ENCODE measurements around the gene RHBDF2.
"Not testable (repeated sequence)": the region's sequence is repeated elsewhere in the genome, so short reads cannot be mapped to it uniquely, and the experiment has no call there.

Gene RHBDF2

DNA sequence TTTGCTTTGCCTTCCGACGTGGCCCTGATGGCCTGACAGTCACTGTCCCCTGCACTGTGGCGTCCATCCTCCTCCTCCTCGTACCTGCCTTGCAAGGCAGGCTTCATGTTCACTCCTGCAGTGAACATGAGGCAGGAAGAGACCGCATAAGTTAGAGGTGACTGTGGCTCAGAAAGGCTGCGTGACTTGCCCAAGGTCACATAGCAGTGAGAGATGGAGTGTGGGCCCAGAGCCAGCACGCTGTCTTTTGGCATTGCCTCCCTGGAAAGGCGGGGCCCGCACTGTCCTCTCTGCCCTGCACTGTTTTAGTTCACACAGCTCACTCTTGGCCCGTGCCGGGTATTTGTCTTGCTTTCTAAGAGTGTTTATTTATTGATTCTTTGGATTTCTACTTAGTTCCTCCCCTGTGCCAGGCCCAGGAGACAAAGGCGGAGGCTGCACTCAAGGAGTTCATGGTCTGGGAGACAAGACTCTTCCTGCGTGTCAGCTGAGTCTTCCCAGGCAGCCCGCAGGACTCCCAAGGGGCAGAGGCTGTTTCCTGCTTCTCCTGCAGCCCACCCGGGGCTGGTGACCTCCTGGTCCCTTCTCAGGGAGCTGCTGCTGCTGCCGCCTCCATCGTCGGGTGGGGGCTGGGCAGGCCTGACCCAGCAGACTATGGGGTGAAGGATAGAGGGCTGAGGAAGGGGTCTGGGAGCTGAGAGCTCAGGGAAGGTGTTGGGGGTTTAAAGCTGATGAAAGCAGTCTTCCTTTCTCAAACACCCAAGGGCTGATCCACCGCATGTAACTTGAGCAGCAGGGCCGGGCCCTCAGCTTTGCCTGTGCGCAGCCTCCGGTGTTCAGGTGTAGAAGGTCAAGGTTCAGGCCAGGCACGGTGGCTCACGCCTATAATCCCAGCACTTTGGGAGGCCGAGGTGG lies 23.6 kb upstream of the RHBDF2 start:
- DNase-seq: no peak

DNA sequence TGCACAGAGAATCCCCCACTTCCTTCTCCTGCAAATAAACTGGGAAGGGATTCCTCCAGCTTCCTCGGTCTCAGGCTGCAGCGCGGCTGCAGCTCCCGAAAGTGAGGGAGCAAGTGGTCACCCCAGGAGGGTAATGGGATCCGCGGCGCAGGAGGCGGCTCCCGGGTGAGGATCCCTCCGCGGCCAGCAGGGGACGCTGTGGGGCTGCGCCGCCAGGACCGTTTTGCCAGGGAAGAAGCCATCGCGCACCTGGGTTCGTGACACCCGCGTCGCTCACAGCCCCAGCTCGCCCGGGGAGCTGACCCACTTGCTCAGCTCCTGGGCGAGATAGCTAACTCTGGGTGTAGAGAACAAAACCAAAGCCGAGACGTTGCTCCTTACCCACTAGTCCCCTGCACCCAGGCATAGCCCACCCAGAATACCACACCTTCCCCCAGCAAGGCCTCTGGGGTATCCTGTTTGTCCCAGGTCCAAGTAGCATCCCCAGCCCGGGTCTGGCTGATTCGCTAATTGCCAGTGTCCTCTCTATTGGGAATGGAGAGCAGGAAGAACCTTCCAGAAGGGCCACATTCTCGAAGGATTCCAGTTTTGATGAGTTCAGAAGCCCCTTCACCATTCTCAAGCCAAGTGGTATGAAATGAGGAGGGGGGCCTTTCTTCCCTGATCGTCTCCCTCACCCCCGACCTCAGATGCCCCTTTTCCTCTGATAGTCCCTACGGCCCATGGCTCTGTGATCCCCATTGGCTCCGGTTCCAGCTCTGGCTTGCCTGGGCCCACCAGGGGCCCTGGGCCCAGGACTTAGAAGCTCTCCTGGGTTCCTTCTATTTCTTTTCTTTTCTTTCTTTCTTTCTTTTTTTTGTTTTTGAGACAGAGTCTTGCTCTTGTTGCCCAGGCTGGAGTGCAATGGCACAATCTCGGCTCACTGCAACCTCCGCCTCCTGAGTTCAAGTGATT lies 22.1 kb upstream of the RHBDF2 start:
- peak; percentile 66 to 70 for DNase-seq

- not testable (repeated sequence) for DNase-seq
Observed at GRCh38 chr17:76521683-76522082, 20.5 kb upstream of the RHBDF2 start.

GRCh38 chr17:76521262-76521661 lies 20.0 kb upstream of the RHBDF2 start:
- no peak for DNase-seq

DNA sequence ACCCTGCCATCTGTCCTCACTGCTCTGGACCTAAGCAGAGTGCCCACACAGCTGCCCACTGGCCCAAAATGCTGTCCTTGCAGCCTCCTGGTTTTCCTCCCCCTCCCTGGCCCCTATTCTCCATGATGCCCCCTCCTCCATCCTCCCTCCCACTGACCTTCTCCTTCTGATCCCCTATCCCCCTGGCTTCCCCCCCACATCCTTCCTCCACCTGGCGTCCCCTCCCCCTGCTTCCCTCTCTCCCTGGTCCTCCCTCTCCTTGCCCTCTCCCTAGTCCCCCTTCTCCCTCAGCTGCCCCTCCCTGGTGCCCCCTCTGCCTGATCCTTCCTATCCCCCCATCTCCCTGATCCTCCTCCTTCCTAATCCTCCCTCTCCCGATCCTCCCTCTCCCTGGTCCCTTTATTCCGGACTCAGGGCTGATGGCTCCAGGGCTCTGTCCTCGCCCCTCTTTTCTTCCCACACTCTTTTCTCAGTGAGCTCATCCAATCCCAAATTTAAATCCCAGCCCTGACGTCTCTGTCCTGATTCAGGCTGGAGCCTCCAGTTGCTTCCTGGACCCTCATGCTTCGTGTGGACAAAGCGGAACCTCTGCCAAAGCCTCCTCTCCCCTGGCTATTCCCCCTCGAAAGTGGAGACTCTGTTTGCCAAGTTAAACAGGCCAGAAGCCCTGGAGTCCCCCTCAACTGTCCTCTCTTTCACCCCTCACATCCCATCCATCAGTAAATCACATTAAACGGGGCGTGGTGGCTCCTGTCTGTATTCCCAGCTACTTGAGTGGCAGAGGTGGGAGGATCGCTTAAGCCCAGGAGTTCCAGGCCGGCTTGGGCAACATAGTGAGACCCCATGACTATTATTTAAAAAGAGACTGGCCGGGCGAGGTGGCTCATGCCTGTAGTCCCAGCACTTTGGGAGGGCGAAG lies 18.1 kb upstream of the RHBDF2 start:
- DNase-seq: no peak

- DNase-seq: peak; percentile 68 to 94
Observed at GRCh38 chr17:76517638-76518038, 16.4 kb upstream of the RHBDF2 start.

GRCh38 chr17:76515274-76515949 lies 14.2 kb upstream of the RHBDF2 start:
- DNase-seq: peak; percentile 94 to 99

- DNase-seq: not testable (repeated sequence)
Observed at GRCh38 chr17:76514355-76514754, 13.1 kb upstream of the RHBDF2 start.

GRCh38 chr17:76513306-76513692 lies 12.1 kb upstream of the RHBDF2 start:
- DNase-seq: no peak

DNA sequence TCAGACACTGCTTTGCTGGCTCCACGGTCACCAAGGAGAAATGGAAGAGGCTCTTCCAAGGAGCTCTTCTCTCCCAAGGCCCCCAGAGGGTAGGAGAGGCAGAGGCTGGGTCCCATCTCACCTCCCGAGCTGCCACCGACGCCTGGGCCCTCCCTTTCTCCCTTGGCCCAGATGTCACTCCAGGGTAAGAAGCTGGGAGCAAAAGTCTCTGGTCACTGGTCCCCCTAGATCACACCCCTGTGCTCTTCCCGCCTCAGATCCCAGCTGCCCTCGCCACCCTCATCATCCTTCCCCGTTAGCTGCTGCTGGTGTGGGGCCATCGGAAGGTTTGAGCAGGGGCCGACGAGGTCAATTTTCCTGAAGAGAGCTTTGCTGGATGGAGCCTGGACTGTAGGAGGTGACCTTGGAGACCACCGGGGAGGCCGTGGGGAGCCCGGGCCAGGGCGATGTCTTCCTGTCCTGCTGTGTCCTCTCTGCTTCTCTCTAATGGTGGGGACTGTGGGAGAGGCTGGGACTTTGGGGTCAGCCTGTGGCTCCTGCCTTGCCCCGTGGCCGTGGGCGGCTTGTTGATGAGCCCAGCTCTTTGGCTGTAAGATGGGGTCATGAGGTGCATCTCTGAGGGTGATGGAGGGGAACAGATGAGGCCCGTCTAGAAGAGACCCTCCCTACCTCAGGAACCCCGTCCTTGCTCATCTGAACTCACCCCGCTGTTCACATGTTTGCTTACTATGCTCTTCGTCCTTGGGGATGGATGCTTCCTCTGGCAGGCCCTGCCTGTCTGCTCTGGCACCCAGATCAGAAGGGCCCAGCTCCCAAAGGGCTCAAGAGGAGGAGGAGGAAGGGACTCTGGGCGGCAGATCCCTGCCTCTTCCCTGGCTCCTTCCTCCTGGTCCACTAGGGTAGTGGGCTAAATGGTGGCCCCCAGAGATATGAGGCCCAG lies 11.4 kb upstream of the RHBDF2 start:
- DNase-seq: no peak

- peak; percentile 58 to 82 for DNase-seq
Observed at GRCh38 chr17:76511668-76512365, 10.6 kb upstream of the RHBDF2 start.

DNA sequence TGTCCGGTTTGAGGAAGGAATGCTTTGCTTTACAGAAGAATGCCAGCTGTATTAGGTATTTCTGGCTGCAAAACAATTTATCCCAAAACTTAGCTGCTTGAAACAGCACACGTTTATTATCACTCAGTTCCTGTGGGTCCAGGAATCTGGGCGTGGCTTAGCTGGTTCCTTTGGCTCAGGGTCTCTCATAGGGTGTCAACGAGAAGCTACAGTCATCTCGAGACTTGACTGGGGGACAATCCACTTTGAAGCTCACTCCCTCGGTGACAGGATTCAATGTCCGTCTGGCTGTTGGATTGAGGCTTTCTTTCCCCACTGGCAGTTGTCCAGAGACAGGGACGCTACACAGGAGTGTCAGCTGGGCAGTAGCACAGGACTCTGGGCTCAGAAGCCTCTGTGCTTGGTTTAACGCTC lies 9.6 kb upstream of the RHBDF2 start:
- DNase-seq: no peak

- not testable (repeated sequence) for DNase-seq
Observed at GRCh38 chr17:76508472-76509063, 7.3 kb upstream of the RHBDF2 start.

DNA sequence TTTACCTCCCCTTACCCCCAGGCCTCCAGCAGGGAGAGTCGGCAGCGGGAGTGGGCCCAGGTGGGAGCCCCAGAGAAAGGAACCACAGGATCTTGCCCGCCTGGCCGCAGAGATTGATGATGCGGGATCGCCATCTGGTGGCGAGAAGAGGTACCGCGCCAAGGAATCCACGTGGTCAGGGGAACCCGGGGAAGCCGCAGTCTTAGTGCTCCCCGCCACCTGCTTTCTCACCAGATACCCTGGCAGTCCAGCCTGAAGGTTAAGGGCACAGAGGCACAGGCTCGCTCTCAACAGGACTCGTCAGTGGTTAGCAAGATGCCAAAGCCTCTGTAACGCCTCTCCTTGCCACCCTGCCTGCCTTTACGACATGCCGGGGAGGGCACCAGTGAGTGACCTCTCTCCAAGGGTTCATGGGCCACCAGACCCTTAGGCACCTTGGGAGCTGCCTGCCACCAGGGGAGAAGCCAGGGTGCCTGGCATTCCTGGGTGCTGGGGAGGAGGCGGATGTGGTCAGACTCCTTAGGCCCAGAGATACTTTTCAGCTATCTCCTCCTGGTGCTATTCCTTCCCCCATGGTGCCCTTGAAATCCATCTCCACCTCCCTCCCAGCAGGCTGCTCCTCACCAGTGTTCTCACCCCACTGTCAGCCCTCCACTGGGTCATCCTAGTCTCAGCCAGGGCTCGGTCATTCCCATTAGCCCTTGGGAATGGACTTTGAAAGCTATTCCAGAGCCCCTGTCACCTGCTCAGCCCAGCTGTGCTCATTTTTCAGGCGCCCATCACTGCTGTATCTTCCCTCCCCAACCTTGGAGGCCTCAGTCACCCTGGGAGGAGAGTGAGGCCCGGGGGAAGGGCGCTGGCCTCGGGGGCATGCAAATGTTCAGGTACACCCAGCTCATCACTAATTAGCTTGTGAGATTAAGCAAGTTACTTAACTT lies 5.5 kb upstream of the RHBDF2 start:
- DNase-seq: peak; percentile 76 to 82

DNA sequence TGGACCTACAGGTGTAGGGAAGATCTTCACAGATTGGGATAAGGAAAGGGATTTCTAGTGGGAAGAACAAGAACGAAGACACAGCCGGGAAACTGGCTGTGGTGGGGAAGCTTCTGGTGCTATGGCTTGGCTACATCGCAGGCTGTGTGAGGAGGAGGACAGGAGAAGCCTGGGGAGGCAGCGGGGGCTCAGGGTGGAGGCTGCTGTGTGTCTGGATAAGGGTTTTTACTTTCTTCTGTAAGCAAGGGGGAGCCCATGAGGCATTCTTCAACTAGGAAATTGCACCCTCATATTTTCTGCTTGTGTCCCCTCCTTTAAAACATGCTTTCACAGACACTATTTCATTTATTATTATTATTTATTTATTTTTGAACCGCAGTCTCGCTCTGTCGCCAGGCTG lies 2.9 kb upstream of the RHBDF2 start:
- DNase-seq: peak; percentile 29 to 47

- DNase-seq: peak; percentile 33 to 59
Observed at GRCh38 chr17:76502341-76503211, 1.4 kb upstream of the RHBDF2 start.

- DNase-seq: no peak
Observed at GRCh38 chr17:76501827-76502307, 644 bp upstream of the RHBDF2 start.

Measured in inflammatory macrophage (primary cell).